CD4-positive, CD25-positive, alpha-beta regulatory T cell (primary cell): Measurements from ENCODE around the gene PYROXD2. TPM values are rescaled to one million over a fixed set of nuclear protein-coding genes. Genes with fewer than 3 reads are reported as not detected.
A peak's percentile ranks its signal among the peaks of the same experiment; 100 is the strongest.

Source experiments
- ATAC-seq, 2 donors: fragments of 150-1000 bp; cut with Tn5 transposase; one replicate each; pipeline ENCODE4 v1.10.0; 2021; ENCODE audit warnings: low read depth in 2 of 2, moderate number of reproducible peaks in 2 of 2, moderate library complexity in 1 of 2
- DNase-seq, 3 donors: peaks; one replicate each; pipeline versions ENCODE4 v3.0.0 to v3.0.0-alpha.2; 2012 to 2022; ENCODE audit warnings: mixed read lengths in 1 of 3
- H3K27ac ChIP-seq: one replicate; pipeline ENCODE4 v1.7.0; 2013; ENCODE audit warnings: mild to moderate bottlenecking, low read length; ENCODE audit not compliant: insufficient read depth, poor library complexity, severe bottlenecking
- H3K27me3 ChIP-seq: one replicate; pipeline ENCODE4 v1.7.0; 2013; ENCODE audit warnings: low read length; ENCODE audit not compliant: control insufficient read depth, insufficient read depth
- H3K36me3 ChIP-seq: one replicate; pipeline ENCODE4 v1.7.0; 2013; ENCODE audit warnings: mild to moderate bottlenecking, low read length, moderate library complexity; ENCODE audit not compliant: control insufficient read depth, insufficient read depth
- H3K4me1 ChIP-seq: 2 replicates; pipeline ENCODE4 v1.7.0; 2013; ENCODE audit warnings: mild to moderate bottlenecking, low read length; ENCODE audit not compliant: insufficient read depth, control insufficient read depth, poor library complexity, severe bottlenecking
- H3K4me3 ChIP-seq: one replicate; pipeline ENCODE4 v1.7.0; 2013; ENCODE audit warnings: low read depth, mild to moderate bottlenecking, low read length, moderate library complexity
- H3K9me3 ChIP-seq, 2 experiments: 1 replicate in 1 of 2; 2 replicates in 1 of 2; pipeline ENCODE4 v1.7.0; 2013; ENCODE audit warnings: low read length in 2 of 2, mild to moderate bottlenecking in 1 of 2, moderate library complexity in 1 of 2; ENCODE audit not compliant: control insufficient read depth in 2 of 2
- H3K27ac Mint-ChIP-seq, 3 donors: one replicate each; pipeline ENCODE4 v1.8.0; 2020 to 2022; ENCODE audit warnings: mild to moderate bottlenecking in 3 of 3, mixed read lengths in 3 of 3, moderate library complexity in 2 of 3
- H3K27me3 Mint-ChIP-seq: one replicate; pipeline ENCODE4 v1.8.0; 2022; ENCODE audit warnings: mild to moderate bottlenecking, mixed read lengths
- H3K36me3 Mint-ChIP-seq: one replicate; pipeline ENCODE4 v1.8.0; 2020; ENCODE audit warnings: mixed read lengths
- H3K4me1 Mint-ChIP-seq, 4 donors: one replicate each; pipeline ENCODE4 v1.8.0; 2020 to 2022; ENCODE audit warnings: mixed read lengths in 4 of 4, mild to moderate bottlenecking in 1 of 4
- H3K4me3 Mint-ChIP-seq, 4 donors: one replicate each; pipeline ENCODE4 v1.8.0; 2020 to 2022; ENCODE audit warnings: mild to moderate bottlenecking in 4 of 4, mixed read lengths in 4 of 4, moderate library complexity in 3 of 4
- H3K9me3 Mint-ChIP-seq, 7 donors: one replicate each; pipeline ENCODE4 v1.8.0; 2020 to 2022; ENCODE audit warnings: mixed read lengths in 7 of 7, mild to moderate bottlenecking in 3 of 7, moderate library complexity in 2 of 7
- polyA plus RNA-seq, 4 donors: library from polyadenylated mRNA; unstranded; fragments of 300-500 nt; fragmentation: Illumina TruSeq; gene quantifications; one replicate each; pipeline ENCODE4 v1.2.3, GENCODE V29; 2021
- total RNA-seq: library from RNA; stranded (reverse); gene quantifications from one replicate; pipeline ENCODE4 v1.2.3, GENCODE V29; 2022

PYROXD2 gene
- total and polyA plus RNA-seq, 5 donors from 2014 or later, result 0.34 to 17.8 (median 1.7) TPM

- H3K4me1 Mint-ChIP-seq, result no peaks in the 10 kb centered on the region
- no peak for DNase-seq
- H3K27ac Mint-ChIP-seq, result no peak overlapping the region
- no peaks in the 10 kb centered on the region for H3K27me3 ChIP-seq
- H3K36me3 Mint-ChIP-seq, result peaks cover 3% of the 10 kb centered on the region
- no peak overlapping the region for H3K27ac ChIP-seq
- H3K27me3 Mint-ChIP-seq, result peaks cover 10% of the 10 kb centered on the region
- no peak overlapping the region for H3K4me3 ChIP-seq
- H3K36me3 ChIP-seq, result no peaks in the 10 kb centered on the region
- no peaks in the 10 kb centered on the region for H3K9me3 Mint-ChIP-seq
- no peaks in the 10 kb centered on the region for H3K9me3 ChIP-seq
- no peak for ATAC-seq
- no peaks in the 10 kb centered on the region for H3K4me1 ChIP-seq
- H3K4me3 Mint-ChIP-seq, result no peak overlapping the region
Measured at GRCh38 chr10:98370831-98371820, 43.9 kb downstream of the PYROXD2 start.

- Histone ChIP-seq H3K4me3 (no peak overlapping the region), H3K9me3 (no peaks in the 10 kb centered on the region), H3K27me3 (no peaks in the 10 kb centered on the region), H3K27ac (no peak overlapping the region), H3K4me1 (no peaks in the 10 kb centered on the region), H3K36me3 (no peaks in the 10 kb centered on the region)
- Mint-ChIP-seq H3K27me3 (peaks cover 12% of the 10 kb centered on the region), H3K27ac (no peak overlapping the region), H3K4me1 (no peaks in the 10 kb centered on the region), H3K9me3 (no peaks in the 10 kb centered on the region), H3K4me3 (no peak overlapping the region), H3K36me3 (no peaks in the 10 kb centered on the region)
- DNase-seq (no peak), ATAC-seq (no peak)
Measured at GRCh38 chr10:98369801-98370200, 45.2 kb downstream of the PYROXD2 start.

- no peaks in the 10 kb centered on the region for H3K9me3 Mint-ChIP-seq
Measured at GRCh38 chr10:98368644-98369043, 46.3 kb downstream of the PYROXD2 start.

GRCh38 chr10:98367604-98368451 is 47.2 kb downstream of the PYROXD2 start:
- H3K27me3 Mint-ChIP-seq, result peaks cover 18% of the 10 kb centered on the region
- H3K9me3 Mint-ChIP-seq, result no peaks in the 10 kb centered on the region
- no peak for DNase-seq
- no peaks in the 10 kb centered on the region for H3K9me3 ChIP-seq
- H3K27me3 ChIP-seq, result no peaks in the 10 kb centered on the region
- no peak overlapping the region for H3K27ac ChIP-seq
- no peaks in the 10 kb centered on the region for H3K36me3 ChIP-seq
- no peak overlapping the region for H3K4me3 Mint-ChIP-seq
- H3K4me1 Mint-ChIP-seq, result no peaks in the 10 kb centered on the region
- H3K36me3 Mint-ChIP-seq, result no peaks in the 10 kb centered on the region
- no peak overlapping the region for H3K4me3 ChIP-seq
- H3K4me1 ChIP-seq, result no peaks in the 10 kb centered on the region
- ATAC-seq, result no peak
- H3K27ac Mint-ChIP-seq, result peak overlapping the region in 1 of 3 donors; percentile 53

More at GRCh38 chr10:98368644-98369043, 46.3 kb downstream of the PYROXD2 start:
- DNase-seq, result no peak
- H3K9me3 ChIP-seq, result no peaks in the 10 kb centered on the region
- H3K27ac ChIP-seq, result no peak overlapping the region
- Mint-ChIP-seq H3K4me3 (no peak overlapping the region), H3K27me3 (peaks cover 18% of the 10 kb centered on the region), H3K4me1 (no peaks in the 10 kb centered on the region), H3K36me3 (no peaks in the 10 kb centered on the region), H3K27ac (no peak overlapping the region)
- H3K36me3 ChIP-seq, result no peaks in the 10 kb centered on the region
- no peaks in the 10 kb centered on the region for H3K4me1 ChIP-seq
- no peak for ATAC-seq
- no peaks in the 10 kb centered on the region for H3K27me3 ChIP-seq
- H3K4me3 ChIP-seq, result no peak overlapping the region

- Histone ChIP-seq H3K27ac (no peak overlapping the region), H3K36me3 (no peaks in the 10 kb centered on the region), H3K9me3 (no peaks in the 10 kb centered on the region), H3K27me3 (no peaks in the 10 kb centered on the region), H3K4me3 (no peak overlapping the region), H3K4me1 (no peaks in the 10 kb centered on the region)
- Mint-ChIP-seq H3K4me1 (peaks cover 0 to 4% (median 0%) of the 10 kb centered on the region in 4 donors), H3K4me3 (no peak overlapping the region), H3K36me3 (no peaks in the 10 kb centered on the region), H3K27me3 (peaks cover 18% of the 10 kb centered on the region), H3K9me3 (no peaks in the 10 kb centered on the region), H3K27ac (no peak overlapping the region)
- ATAC-seq, result no peak
- no peak for DNase-seq
Measured at GRCh38 chr10:98366062-98366530, 48.9 kb downstream of the PYROXD2 start.

GRCh38 chr10:98365406-98366061 is 49.4 kb downstream of the PYROXD2 start:
- no peak overlapping the region for H3K4me3 ChIP-seq
- ATAC-seq, result no peak
- DNase-seq, result no peak
- H3K27ac Mint-ChIP-seq, result no peak overlapping the region
- H3K27ac ChIP-seq, result no peak overlapping the region
- H3K4me1 ChIP-seq, result no peaks in the 10 kb centered on the region
- H3K4me1 Mint-ChIP-seq, result peaks cover 0 to 4% (median 0%) of the 10 kb centered on the region in 4 donors
- H3K27me3 Mint-ChIP-seq, result peaks cover 14% of the 10 kb centered on the region
- H3K36me3 ChIP-seq, result no peaks in the 10 kb centered on the region
- H3K27me3 ChIP-seq, result no peaks in the 10 kb centered on the region
- no peaks in the 10 kb centered on the region for H3K36me3 Mint-ChIP-seq
- H3K9me3 Mint-ChIP-seq, result no peaks in the 10 kb centered on the region
- H3K9me3 ChIP-seq, result no peaks in the 10 kb centered on the region
- H3K4me3 Mint-ChIP-seq, result no peak overlapping the region

GRCh38 chr10:98364432-98365102 is 50.4 kb downstream of the PYROXD2 start:
- Mint-ChIP-seq H3K4me1 (peaks cover 0 to 4% (median 0%) of the 10 kb centered on the region in 4 donors), H3K27ac (no peak overlapping the region), H3K4me3 (no peak overlapping the region), H3K9me3 (no peaks in the 10 kb centered on the region), H3K36me3 (no peaks in the 10 kb centered on the region), H3K27me3 (peaks cover 15% of the 10 kb centered on the region)
- no peak overlapping the region for H3K27ac ChIP-seq
- no peaks in the 10 kb centered on the region for H3K4me1 ChIP-seq
- DNase-seq (no peak), ATAC-seq (no peak)
- H3K4me3 ChIP-seq, result no peak overlapping the region
- no peaks in the 10 kb centered on the region for H3K36me3 ChIP-seq
- no peaks in the 10 kb centered on the region for H3K9me3 ChIP-seq
- H3K27me3 ChIP-seq, result no peaks in the 10 kb centered on the region
